AG09319 (cell line): ENCODE results near the gene C11orf24.

ENCODE experiments used
- DNase-seq: peaks from one replicate; pipeline ENCODE4 v3.0.0-alpha.2; 2010; ENCODE audit warnings: low read depth; ENCODE audit errors: extremely low read depth
- CTCF ChIP-seq: IDR thresholded peaks from 2 replicates; pipeline ENCODE4 v1.5.1; 2011; ENCODE audit warnings: low read depth, mild to moderate bottlenecking, inconsistent platforms, low read length, moderate library complexity

The C11orf24 gene

GRCh38 chr11:68214173-68215086, 57.3 kb downstream of the C11orf24 start:
- no peak for TF ChIP-seq CTCF
- no peak for DNase-seq

- DNase-seq, result peak; percentile 97
- TF ChIP-seq CTCF, result no peak
Observed at GRCh38 chr11:68213555-68214172, 58.1 kb downstream of the C11orf24 start.

- TF ChIP-seq CTCF, result no peak
- DNase-seq, result peak; percentile 44
Observed at GRCh38 chr11:68213135-68213515, 58.6 kb downstream of the C11orf24 start, which contains the start of gene KMT5B. Gene KMT5B, minus strand, starts transcription at chr11:68213296. Its CDS starts 23,220 bp downstream, at chr11:68190076.

GRCh38 chr11:68212421-68213134, 59.2 kb downstream of the C11orf24 start:
- peak; percentile 54 for DNase-seq
- TF ChIP-seq CTCF, result no peak; the same call in none of the 2 replicates

- DNase-seq, result no peak
- no peak for TF ChIP-seq CTCF
Observed at GRCh38 chr11:68211546-68211945, 60.2 kb downstream of the C11orf24 start.
